Measurements from ENCODE around the gene CUL9.

GRCh38 chr6:43203718-43204095 lies 21.7 kb downstream of the CUL9 start:
- TF ChIP-seq CTCF (conservative IDR thresholded peaks at IDR 0.05; ENCODE audit: low read length), result no peak
- TF ChIP-seq EZH2phosphoT487 (IDR thresholded peaks at IDR 0.05; ENCODE audit: borderline replicate concordance, low read depth, low read length), result no peak
